ENCODE measurements around the gene RAP1GDS1. TPM values are rescaled to one million over a fixed set of nuclear protein-coding genes. Genes with fewer than 3 reads are reported as not detected.

RAP1GDS1 gene
- total RNA-seq, 4 donors from 2014 or later: 36.2 to 40.9 (median 37.9) TPM

GRCh38 chr4:98423009-98423408, 161.8 kb downstream of the RAP1GDS1 start:
- 81 to 85% methylated on average over 4 of the region's 4 CpGs for WGBS, 2 donors
- Histone ChIP-seq H3K9me3 (no peaks in the 10 kb centered on the region), H3K27me3 (no peaks in the 10 kb centered on the region), H3K36me3 (peaks cover 1 to 3% of the 10 kb centered on the region in 2 donors), H3K4me1 (no peaks in the 10 kb centered on the region), H3K27ac (no peak overlapping the region), H3K4me3 (replicated peaks in 1 of 3) (no peak overlapping the region)
- no peak for TF ChIP-seq POLR2A (IDR thresholded peaks at IDR 0.05)
- TF ChIP-seq, protein P1, sequence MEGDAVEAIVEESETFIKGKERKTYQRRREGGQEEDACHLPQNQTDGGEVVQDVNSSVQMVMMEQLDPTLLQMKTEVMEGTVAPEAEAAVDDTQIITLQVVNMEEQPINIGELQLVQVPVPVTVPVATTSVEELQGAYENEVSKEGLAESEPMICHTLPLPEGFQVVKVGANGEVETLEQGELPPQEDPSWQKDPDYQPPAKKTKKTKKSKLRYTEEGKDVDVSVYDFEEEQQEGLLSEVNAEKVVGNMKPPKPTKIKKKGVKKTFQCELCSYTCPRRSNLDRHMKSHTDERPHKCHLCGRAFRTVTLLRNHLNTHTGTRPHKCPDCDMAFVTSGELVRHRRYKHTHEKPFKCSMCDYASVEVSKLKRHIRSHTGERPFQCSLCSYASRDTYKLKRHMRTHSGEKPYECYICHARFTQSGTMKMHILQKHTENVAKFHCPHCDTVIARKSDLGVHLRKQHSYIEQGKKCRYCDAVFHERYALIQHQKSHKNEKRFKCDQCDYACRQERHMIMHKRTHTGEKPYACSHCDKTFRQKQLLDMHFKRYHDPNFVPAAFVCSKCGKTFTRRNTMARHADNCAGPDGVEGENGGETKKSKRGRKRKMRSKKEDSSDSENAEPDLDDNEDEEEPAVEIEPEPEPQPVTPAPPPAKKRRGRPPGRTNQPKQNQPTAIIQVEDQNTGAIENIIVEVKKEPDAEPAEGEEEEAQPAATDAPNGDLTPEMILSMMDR (IDR thresholded peaks at IDR 0.05): no peak
- intact Hi-C loops (cut with DNase I): no loop called here
- no peak for DNase-seq

GRCh38 chr4:98430708-98431403, 169.7 kb downstream of the RAP1GDS1 start:
- intact Hi-C loops (cut with DNase I): no loop called here
- peaks cover 3 to 4% of the 10 kb centered on the region in 2 donors for H3K36me3 ChIP-seq
- no peak for DNase-seq
- no peak overlapping the region for H3K4me3 ChIP-seq (replicated peaks in 1 of 3)
- no peak for TF ChIP-seq POLR2A (IDR thresholded peaks at IDR 0.05)
- TF ChIP-seq, protein P1 (IDR thresholded peaks at IDR 0.05): no peak
- H3K9me3 ChIP-seq: no peaks in the 10 kb centered on the region
- WGBS, 2 donors: 79 to 83% methylated on average over 4 of the region's 4 CpGs
- H3K27me3 ChIP-seq: no peaks in the 10 kb centered on the region
- no peak overlapping the region for H3K27ac ChIP-seq
- no peaks in the 10 kb centered on the region for H3K4me1 ChIP-seq

GRCh38 chr4:98433691-98434090, 172.5 kb downstream of the RAP1GDS1 start:
- intact Hi-C loops (cut with DNase I): no loop called here
- no peak for TF ChIP-seq POLR2A (IDR thresholded peaks at IDR 0.05)
- TF ChIP-seq, protein P1 (IDR thresholded peaks at IDR 0.05): no peak
- DNase-seq: no peak
- 93 to 98% methylated on average over 1 of the region's 1 CpG for WGBS, 2 donors
- Histone ChIP-seq H3K27me3 (no peaks in the 10 kb centered on the region), H3K4me1 (no peaks in the 10 kb centered on the region), H3K9me3 (no peaks in the 10 kb centered on the region), H3K27ac (no peak overlapping the region), H3K4me3 (replicated peaks in 1 of 3) (no peak overlapping the region), H3K36me3 (peaks cover 3 to 12% of the 10 kb centered on the region in 2 donors)

DNA sequence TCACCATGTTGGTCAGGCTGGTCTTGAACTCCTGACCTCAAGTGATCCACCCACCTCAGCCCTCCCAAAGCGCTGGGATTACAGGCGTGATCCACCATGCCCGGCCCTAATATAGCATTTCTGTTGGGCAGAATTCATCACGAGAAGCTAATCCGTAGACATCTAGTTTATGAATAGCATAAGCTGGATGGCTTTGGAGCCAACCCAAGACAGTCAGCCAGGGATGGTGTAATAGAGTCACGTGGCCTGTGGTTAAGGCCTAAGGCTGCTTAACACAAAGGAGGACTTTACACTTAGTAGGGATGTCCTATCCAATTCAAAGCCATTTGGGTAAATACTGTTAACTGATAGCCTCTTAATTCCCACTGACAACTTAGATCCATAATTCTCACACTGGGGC, 173.6 kb downstream of the RAP1GDS1 start:
- no peaks in the 10 kb centered on the region for H3K27me3 ChIP-seq
- no peaks in the 10 kb centered on the region for H3K9me3 ChIP-seq
- H3K36me3 ChIP-seq: peaks cover 3 to 12% of the 10 kb centered on the region in 2 donors
- no peaks in the 10 kb centered on the region for H3K4me1 ChIP-seq
- 98 to 100% methylated on average over 6 of the region's 6 CpGs for WGBS, 2 donors
- no peak overlapping the region for H3K27ac ChIP-seq
- TF ChIP-seq, protein P1 (IDR thresholded peaks at IDR 0.05): no peak
- no peak for TF ChIP-seq POLR2A (IDR thresholded peaks at IDR 0.05)
- intact Hi-C loops (cut with DNase I): no loop called here
- H3K4me3 ChIP-seq (replicated peaks in 1 of 3): no peak overlapping the region
- no peak for DNase-seq

- H3K27me3 ChIP-seq: no peaks in the 10 kb centered on the region
- H3K4me3 ChIP-seq (replicated peaks in 1 of 3): no peak overlapping the region
- H3K27ac ChIP-seq: no peak overlapping the region
- H3K9me3 ChIP-seq: no peaks in the 10 kb centered on the region
- intact Hi-C loops (cut with DNase I): no loop called here
- H3K36me3 ChIP-seq: peaks cover 7 to 10% of the 10 kb centered on the region in 2 donors
- DNase-seq: no peak
- no peaks in the 10 kb centered on the region for H3K4me1 ChIP-seq
- TF ChIP-seq, protein P1 (IDR thresholded peaks at IDR 0.05): no peak
- no peak for TF ChIP-seq POLR2A (IDR thresholded peaks at IDR 0.05)
Observed at GRCh38 chr4:98444371-98444770, 183.2 kb downstream of the RAP1GDS1 start.
